GM23338 (cell line): Measurements from ENCODE around the gene RAB41.

Experiments
- CREB1 ChIP-seq: fragments of 250-450 bp; sonication (Bioruptor Pico); IDR thresholded peaks from 2 replicates; pipeline ENCODE4 v1.5.0; 2020; ENCODE audit warnings: low read depth, mild to moderate bottlenecking, moderate library complexity
- ETS1 ChIP-seq: IDR thresholded peaks from 2 replicates; pipeline ENCODE4 v1.6.1; 2016; ENCODE audit warnings: antibody characterized with exemption
- EZH2 ChIP-seq: fragments of 200-600 bp; sonication (generic); IDR thresholded peaks from one replicate; pipeline ENCODE4 v1.8.0; 2017; ENCODE audit warnings: antibody characterized with exemption, mild to moderate bottlenecking, low read depth; ENCODE audit not compliant: unreplicated experiment
- EZH2phosphoT487 ChIP-seq: fragments of 200-600 bp; sonication (generic); IDR thresholded peaks from one replicate; pipeline ENCODE4 v1.8.1; 2018; ENCODE audit warnings: antibody characterized with exemption; ENCODE audit not compliant: unreplicated experiment
- JUNB ChIP-seq: IDR thresholded peaks from one replicate; pipeline ENCODE4 v1.6.1; 2016; ENCODE audit warnings: antibody characterized with exemption; ENCODE audit not compliant: unreplicated experiment
- NANOG ChIP-seq: IDR thresholded peaks from 2 replicates; pipeline ENCODE4 v1.6.1; 2016; ENCODE audit warnings: antibody characterized with exemption, borderline replicate concordance
- POLR2AphosphoS5 ChIP-seq: IDR thresholded peaks from 2 replicates; pipeline ENCODE4 v1.6.1; 2016; ENCODE audit warnings: antibody characterized with exemption, low read depth
- STAT1 ChIP-seq: IDR thresholded peaks from one replicate; pipeline ENCODE4 v1.6.1; 2016; ENCODE audit warnings: antibody characterized with exemption; ENCODE audit not compliant: unreplicated experiment
- ZNF114 ChIP-seq: fragments of 250-450 bp; sonication (Bioruptor Pico); IDR thresholded peaks from 2 replicates; pipeline ENCODE4 v1.5.0; 2020; ENCODE audit warnings: mild to moderate bottlenecking, moderate library complexity
- ZNF331 ChIP-seq: fragments of 250-450 bp; sonication (Bioruptor Pico); IDR thresholded peaks from 2 replicates; pipeline ENCODE4 v1.5.0; 2020; ENCODE audit warnings: low read depth, mild to moderate bottlenecking, moderate library complexity
- TF ChIP-seq, protein P1 (sequence below), 2 experiments: fragments of 200-600 bp in 1 of 2; sonication (generic) in 1 of 2; conservative IDR thresholded peaks; 2 replicates each; pipeline versions ENCODE4 v1.5.1 to v1.6.1; 2016 to 2017; ENCODE audit warnings: antibody characterized with exemption in 2 of 2, low read depth in 2 of 2, mild to moderate bottlenecking in 2 of 2, moderate library complexity in 1 of 2
- TF ChIP-seq, protein P2 (sequence below): IDR thresholded peaks from one replicate; pipeline ENCODE4 v1.6.1; 2018; ENCODE audit warnings: antibody characterized with exemption; ENCODE audit not compliant: unreplicated experiment
- TF ChIP-seq, protein P3 (sequence below): fragments of 250-450 bp; sonication (Bioruptor Pico); IDR thresholded peaks from 2 replicates; pipeline ENCODE4 v1.5.0; 2020; ENCODE audit warnings: mild to moderate bottlenecking, moderate library complexity

DNA sequence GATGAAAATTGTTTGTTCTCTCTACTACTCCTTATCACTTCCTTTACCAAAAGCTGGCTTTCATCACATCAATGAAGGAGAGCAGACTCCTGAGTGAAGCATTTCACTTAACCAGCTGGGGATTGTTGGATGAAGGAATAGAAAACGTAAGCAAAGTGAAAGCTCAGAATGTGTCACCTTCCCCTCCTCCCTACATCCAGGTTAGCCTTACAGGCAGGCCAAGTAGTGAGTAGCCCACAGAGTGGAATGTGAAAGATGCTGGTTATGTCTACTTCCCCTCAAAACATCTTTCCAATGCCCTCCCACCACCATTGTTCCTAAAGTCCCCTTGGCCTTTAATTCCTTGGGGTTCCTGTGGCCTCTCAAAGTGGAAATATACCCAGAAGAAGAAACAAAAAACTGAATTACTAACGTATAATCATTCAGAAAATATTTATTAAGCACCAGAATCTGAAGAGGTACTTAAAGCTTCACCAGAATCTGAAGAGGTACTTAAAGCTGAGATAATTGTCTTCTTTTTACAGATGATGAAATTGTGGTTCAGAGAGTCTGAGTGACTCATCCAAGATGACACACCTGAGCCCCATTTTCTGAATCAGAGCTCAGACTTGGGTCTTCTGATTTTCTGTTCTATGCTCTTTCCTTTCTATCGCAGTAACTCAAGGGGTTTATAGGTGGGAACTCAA lies 28.5 kb upstream of the RAB41 start:
- TF ChIP-seq EZH2 (no peak), NANOG (no peak), CREB1 (no peak), POLR2AphosphoS5 (no peak), STAT1 (no peak), EZH2phosphoT487 (no peak), ZNF331 (no peak), JUNB (no peak), ZNF114 (CRISPR knock-in tag) (no peak), ETS1 (no peak)
- TF ChIP-seq, protein P1, sequence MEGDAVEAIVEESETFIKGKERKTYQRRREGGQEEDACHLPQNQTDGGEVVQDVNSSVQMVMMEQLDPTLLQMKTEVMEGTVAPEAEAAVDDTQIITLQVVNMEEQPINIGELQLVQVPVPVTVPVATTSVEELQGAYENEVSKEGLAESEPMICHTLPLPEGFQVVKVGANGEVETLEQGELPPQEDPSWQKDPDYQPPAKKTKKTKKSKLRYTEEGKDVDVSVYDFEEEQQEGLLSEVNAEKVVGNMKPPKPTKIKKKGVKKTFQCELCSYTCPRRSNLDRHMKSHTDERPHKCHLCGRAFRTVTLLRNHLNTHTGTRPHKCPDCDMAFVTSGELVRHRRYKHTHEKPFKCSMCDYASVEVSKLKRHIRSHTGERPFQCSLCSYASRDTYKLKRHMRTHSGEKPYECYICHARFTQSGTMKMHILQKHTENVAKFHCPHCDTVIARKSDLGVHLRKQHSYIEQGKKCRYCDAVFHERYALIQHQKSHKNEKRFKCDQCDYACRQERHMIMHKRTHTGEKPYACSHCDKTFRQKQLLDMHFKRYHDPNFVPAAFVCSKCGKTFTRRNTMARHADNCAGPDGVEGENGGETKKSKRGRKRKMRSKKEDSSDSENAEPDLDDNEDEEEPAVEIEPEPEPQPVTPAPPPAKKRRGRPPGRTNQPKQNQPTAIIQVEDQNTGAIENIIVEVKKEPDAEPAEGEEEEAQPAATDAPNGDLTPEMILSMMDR (conservative IDR thresholded peaks at IDR 0.05; ENCODE audit: low read depth in 2 of 2): no peak
- TF ChIP-seq, protein P2, sequence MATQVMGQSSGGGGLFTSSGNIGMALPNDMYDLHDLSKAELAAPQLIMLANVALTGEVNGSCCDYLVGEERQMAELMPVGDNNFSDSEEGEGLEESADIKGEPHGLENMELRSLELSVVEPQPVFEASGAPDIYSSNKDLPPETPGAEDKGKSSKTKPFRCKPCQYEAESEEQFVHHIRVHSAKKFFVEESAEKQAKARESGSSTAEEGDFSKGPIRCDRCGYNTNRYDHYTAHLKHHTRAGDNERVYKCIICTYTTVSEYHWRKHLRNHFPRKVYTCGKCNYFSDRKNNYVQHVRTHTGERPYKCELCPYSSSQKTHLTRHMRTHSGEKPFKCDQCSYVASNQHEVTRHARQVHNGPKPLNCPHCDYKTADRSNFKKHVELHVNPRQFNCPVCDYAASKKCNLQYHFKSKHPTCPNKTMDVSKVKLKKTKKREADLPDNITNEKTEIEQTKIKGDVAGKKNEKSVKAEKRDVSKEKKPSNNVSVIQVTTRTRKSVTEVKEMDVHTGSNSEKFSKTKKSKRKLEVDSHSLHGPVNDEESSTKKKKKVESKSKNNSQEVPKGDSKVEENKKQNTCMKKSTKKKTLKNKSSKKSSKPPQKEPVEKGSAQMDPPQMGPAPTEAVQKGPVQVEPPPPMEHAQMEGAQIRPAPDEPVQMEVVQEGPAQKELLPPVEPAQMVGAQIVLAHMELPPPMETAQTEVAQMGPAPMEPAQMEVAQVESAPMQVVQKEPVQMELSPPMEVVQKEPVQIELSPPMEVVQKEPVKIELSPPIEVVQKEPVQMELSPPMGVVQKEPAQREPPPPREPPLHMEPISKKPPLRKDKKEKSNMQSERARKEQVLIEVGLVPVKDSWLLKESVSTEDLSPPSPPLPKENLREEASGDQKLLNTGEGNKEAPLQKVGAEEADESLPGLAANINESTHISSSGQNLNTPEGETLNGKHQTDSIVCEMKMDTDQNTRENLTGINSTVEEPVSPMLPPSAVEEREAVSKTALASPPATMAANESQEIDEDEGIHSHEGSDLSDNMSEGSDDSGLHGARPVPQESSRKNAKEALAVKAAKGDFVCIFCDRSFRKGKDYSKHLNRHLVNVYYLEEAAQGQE: no peak
- TF ChIP-seq, protein P3, sequence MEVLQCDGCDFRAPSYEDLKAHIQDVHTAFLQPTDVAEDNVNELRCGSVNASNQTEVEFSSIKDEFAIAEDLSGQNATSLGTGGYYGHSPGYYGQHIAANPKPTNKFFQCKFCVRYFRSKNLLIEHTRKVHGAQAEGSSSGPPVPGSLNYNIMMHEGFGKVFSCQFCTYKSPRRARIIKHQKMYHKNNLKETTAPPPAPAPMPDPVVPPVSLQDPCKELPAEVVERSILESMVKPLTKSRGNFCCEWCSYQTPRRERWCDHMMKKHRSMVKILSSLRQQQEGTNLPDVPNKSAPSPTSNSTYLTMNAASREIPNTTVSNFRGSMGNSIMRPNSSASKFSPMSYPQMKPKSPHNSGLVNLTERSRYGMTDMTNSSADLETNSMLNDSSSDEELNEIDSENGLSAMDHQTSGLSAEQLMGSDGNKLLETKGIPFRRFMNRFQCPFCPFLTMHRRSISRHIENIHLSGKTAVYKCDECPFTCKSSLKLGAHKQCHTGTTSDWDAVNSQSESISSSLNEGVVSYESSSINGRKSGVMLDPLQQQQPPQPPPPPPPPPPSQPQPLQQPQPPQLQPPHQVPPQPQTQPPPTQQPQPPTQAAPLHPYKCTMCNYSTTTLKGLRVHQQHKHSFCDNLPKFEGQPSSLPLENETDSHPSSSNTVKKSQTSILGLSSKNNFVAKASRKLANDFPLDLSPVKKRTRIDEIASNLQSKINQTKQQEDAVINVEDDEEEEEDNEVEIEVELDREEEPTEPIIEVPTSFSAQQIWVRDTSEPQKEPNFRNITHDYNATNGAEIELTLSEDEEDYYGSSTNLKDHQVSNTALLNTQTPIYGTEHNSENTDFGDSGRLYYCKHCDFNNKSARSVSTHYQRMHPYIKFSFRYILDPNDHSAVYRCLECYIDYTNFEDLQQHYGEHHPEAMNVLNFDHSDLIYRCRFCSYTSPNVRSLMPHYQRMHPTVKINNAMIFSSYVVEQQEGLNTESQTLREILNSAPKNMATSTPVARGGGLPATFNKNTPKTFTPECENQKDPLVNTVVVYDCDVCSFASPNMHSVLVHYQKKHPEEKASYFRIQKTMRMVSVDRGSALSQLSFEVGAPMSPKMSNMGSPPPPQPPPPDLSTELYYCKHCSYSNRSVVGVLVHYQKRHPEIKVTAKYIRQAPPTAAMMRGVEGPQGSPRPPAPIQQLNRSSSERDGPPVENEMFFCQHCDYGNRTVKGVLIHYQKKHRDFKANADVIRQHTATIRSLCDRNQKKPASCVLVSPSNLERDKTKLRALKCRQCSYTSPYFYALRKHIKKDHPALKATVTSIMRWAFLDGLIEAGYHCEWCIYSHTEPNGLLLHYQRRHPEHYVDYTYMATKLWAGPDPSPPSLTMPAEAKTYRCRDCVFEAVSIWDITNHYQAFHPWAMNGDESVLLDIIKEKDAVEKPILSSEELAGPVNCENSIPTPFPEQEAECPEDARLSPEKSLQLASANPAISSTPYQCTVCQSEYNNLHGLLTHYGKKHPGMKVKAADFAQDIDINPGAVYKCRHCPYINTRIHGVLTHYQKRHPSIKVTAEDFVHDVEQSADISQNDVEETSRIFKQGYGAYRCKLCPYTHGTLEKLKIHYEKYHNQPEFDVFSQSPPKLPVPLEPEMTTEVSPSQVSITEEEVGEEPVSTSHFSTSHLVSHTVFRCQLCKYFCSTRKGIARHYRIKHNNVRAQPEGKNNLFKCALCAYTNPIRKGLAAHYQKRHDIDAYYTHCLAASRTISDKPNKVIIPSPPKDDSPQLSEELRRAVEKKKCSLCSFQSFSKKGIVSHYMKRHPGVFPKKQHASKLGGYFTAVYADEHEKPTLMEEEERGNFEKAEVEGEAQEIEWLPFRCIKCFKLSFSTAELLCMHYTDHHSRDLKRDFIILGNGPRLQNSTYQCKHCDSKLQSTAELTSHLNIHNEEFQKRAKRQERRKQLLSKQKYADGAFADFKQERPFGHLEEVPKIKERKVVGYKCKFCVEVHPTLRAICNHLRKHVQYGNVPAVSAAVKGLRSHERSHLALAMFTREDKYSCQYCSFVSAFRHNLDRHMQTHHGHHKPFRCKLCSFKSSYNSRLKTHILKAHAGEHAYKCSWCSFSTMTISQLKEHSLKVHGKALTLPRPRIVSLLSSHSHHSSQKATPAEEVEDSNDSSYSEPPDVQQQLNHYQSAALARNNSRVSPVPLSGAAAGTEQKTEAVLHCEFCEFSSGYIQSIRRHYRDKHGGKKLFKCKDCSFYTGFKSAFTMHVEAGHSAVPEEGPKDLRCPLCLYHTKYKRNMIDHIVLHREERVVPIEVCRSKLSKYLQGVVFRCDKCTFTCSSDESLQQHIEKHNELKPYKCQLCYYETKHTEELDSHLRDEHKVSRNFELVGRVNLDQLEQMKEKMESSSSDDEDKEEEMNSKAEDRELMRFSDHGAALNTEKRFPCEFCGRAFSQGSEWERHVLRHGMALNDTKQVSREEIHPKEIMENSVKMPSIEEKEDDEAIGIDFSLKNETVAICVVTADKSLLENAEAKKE (CRISPR knock-in tag): no peak
